Thoracic aorta (tissue), 2 donors: ENCODE data around the gene DACT2. TPM values are rescaled to one million over a fixed set of nuclear protein-coding genes. Genes with fewer than 3 reads are reported as not detected.

Experiments used
- ATAC-seq: fragments of 150-250 bp; one replicate; pipeline ENCODE4 v1.8.0; 2017; ENCODE audit warnings: low read depth; ENCODE audit not compliant: insufficient number of reproducible peaks, low FRiP score
- DNase-seq: peaks from one replicate; pipeline ENCODE4 v3.0.0-alpha.2; 2020; ENCODE audit warnings: low spot score
- H3K27ac ChIP-seq, 2 donors: fragments of 200-600 bp; sonication (generic); 1 replicate in 1 of 2; 2 replicates in 1 of 2; pipeline ENCODE4 v1.5.1; 2016; ENCODE audit warnings: mild to moderate bottlenecking in 2 of 2, moderate library complexity in 2 of 2
- H3K27me3 ChIP-seq: fragments of 200-600 bp; sonication (generic); replicated peaks from 2 replicates; pipeline ENCODE4 v1.6.0; 2016; ENCODE audit warnings: mild to moderate bottlenecking; ENCODE audit not compliant: insufficient read depth
- H3K36me3 ChIP-seq: fragments of 200-600 bp; sonication (generic); one replicate; pipeline ENCODE4 v1.5.1; 2016
- H3K4me1 ChIP-seq, 2 donors: fragments of 200-600 bp; sonication (generic); 1 replicate in 1 of 2; 2 replicates in 1 of 2; pipeline versions ENCODE4 v1.5.1 to v1.6.0; 2016; ENCODE audit warnings: low read depth in 2 of 2, mild to moderate bottlenecking in 1 of 2; ENCODE audit not compliant: control insufficient read depth in 1 of 2
- H3K4me3 ChIP-seq: fragments of 200-600 bp; sonication (generic); 2 replicates; pipeline ENCODE4 v1.5.1; 2016; ENCODE audit warnings: mild to moderate bottlenecking
- H3K9me3 ChIP-seq: fragments of 200-600 bp; sonication (generic); 2 replicates; pipeline ENCODE4 v1.5.1; 2016
- total RNA-seq, 2 donors: library from RNA; depleted of rRNA; stranded (reverse); fragments of >200 nt; gene quantifications; one replicate each; pipeline versions ENCODE4 v1.1.0 to v1.2.3, GENCODE V29; 2016
- TF ChIP-seq, protein P1 (sequence below): fragments of 200-600 bp; sonication (generic); IDR thresholded peaks from one replicate; pipeline ENCODE4 v1.5.1; 2019; ENCODE audit warnings: antibody characterized with exemption

The DACT2 gene
- total RNA-seq, 2 donors from 2014 or later = 0.28 to 0.41 TPM

DNA sequence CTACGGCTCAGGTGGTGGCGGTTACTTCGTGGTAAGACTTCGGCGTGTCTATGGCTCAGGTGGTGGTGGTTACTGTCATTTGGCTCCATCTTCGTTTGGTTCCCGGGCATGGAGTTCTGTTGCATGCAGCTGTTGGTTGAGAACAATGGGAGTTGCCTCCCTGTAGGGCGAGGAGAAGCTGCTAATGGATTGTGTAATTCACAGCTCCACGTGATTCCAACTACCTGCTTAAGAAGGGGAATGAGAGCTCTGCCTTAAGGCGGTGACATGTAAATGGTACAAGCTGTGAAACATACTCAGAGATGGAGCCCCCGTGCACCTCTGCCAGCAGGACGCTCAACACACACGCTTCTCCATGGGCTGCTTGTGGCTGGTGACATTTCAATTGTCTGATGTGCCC lies 12.4 kb upstream of the DACT2 start:
- H3K27me3 ChIP-seq = no peaks in the 10 kb centered on the region
- no peak for DNase-seq
- no peaks in the 10 kb centered on the region for H3K36me3 ChIP-seq
- H3K9me3 ChIP-seq = no peaks in the 10 kb centered on the region
- TF ChIP-seq, protein P1, sequence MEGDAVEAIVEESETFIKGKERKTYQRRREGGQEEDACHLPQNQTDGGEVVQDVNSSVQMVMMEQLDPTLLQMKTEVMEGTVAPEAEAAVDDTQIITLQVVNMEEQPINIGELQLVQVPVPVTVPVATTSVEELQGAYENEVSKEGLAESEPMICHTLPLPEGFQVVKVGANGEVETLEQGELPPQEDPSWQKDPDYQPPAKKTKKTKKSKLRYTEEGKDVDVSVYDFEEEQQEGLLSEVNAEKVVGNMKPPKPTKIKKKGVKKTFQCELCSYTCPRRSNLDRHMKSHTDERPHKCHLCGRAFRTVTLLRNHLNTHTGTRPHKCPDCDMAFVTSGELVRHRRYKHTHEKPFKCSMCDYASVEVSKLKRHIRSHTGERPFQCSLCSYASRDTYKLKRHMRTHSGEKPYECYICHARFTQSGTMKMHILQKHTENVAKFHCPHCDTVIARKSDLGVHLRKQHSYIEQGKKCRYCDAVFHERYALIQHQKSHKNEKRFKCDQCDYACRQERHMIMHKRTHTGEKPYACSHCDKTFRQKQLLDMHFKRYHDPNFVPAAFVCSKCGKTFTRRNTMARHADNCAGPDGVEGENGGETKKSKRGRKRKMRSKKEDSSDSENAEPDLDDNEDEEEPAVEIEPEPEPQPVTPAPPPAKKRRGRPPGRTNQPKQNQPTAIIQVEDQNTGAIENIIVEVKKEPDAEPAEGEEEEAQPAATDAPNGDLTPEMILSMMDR = no peak
- ATAC-seq = no peak
- H3K4me1 ChIP-seq = no peaks in the 10 kb centered on the region
- H3K27ac ChIP-seq = no peak overlapping the region
- no peak overlapping the region for H3K4me3 ChIP-seq

DNA sequence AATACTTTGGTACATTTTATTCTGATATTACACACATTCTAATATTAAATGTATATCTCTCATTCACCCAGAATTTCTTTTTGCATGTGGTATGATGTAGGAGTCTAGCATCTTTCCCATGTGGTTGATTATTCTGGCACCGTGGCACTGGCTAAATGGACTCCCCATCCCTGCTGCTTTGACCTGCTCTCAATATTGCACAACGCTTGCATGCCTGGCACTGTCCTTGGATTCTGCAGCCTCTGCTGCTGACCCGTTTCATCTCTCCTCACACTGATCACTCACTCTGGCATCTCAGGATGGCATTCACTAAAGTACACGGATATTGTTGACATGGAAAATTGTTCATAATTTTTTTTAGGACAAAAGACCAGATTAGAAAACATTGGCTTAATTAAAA lies 11.5 kb upstream of the DACT2 start:
- no peaks in the 10 kb centered on the region for H3K36me3 ChIP-seq
- H3K27ac ChIP-seq = no peak overlapping the region
- no peaks in the 10 kb centered on the region for H3K9me3 ChIP-seq
- H3K4me1 ChIP-seq = no peaks in the 10 kb centered on the region
- DNase-seq (no peak), ATAC-seq (no peak)
- H3K4me3 ChIP-seq = no peak overlapping the region
- TF ChIP-seq, protein P1 = no peak
- H3K27me3 ChIP-seq = no peaks in the 10 kb centered on the region

DNA sequence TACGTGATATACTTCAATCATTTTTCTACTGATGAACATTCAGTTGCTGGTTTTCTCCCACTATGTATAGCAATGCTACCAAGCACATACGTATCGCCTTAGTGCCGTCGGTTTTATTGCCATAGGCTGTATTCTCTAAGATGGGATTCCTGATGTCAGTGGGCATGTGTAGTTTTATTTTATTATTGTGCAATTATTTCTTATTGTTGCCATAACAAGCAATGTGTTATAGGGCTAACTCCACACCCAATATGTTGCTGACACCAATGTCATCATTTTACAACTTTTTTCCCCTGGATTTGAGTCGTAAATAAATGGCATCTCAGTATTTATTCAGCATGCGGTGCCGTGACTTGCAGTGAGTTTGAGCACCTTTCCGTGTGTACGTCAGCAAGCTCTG lies 10.8 kb upstream of the DACT2 start:
- Histone ChIP-seq H3K27me3 (no peaks in the 10 kb centered on the region), H3K4me1 (no peaks in the 10 kb centered on the region), H3K36me3 (no peaks in the 10 kb centered on the region), H3K27ac (no peak overlapping the region), H3K9me3 (no peaks in the 10 kb centered on the region), H3K4me3 (no peak overlapping the region)
- ATAC-seq (no peak), DNase-seq (no peak)
- TF ChIP-seq, protein P1 = no peak

DNA sequence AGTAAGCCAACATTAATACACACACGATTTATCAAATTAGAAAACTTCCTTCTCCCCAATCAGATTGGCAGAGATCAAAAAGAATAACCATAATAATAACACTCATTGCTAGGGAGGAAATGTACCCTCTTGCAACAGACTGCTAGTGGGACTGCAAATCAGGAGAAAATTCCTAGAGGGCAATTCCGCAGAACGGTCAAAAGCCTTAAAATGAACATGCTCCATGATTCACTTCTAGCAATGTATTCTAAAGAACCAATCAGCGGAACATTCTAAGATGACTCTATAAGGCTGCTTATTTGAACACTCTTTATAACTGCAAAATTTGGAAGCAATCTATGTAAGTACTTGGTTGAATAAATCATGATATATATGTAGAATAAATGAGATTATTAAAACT lies 8.5 kb upstream of the DACT2 start:
- H3K27ac ChIP-seq = no peak overlapping the region
- no peak overlapping the region for H3K4me3 ChIP-seq
- no peaks in the 10 kb centered on the region for H3K36me3 ChIP-seq
- H3K27me3 ChIP-seq = no peaks in the 10 kb centered on the region
- no peak for ATAC-seq
- DNase-seq = no peak
- no peaks in the 10 kb centered on the region for H3K4me1 ChIP-seq
- TF ChIP-seq, protein P1 = no peak
- no peaks in the 10 kb centered on the region for H3K9me3 ChIP-seq

DNA sequence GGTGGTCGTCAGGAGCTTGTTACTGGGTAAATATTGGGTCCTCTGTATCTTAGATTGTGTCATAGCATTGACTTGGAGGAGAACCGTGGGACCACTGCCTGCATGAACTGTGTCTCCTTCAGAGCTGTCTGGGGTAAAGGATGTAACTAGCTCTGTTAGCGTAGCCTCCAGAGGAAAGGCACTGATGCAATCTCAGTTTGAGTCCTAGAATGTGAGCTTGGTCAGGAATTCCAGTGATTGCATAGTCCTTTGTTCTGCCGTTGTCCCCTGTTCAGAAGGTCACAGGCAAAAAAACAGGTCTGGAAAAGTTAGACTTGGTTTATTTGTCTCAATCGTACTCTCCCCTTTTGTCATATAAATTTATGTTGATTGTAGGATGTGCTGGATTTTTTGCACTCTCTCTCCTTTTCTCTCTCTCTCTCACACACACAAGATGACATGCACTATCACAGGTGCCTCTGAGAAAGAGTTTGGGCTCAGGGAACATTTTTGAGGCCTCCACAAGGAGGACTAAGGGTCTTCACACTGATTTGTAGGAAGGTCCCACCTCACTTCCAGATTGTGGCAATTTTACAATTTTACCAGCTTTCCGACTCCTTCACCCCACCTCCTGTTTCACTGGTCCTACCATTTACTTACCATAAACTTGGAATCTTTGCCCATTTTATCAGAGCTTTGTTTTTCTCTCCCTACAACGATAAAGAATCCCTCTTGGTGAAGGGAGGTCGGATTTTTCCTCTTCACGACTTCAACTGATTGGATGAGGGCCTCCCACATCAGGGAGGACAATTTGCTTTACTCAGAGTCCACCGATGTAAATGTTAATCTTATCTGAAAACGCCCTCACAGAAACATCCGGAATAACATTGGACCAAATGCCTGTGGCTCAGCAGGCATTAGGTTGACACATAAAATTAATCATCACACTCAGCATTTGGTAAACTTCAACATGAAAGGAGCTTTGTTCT lies 7.0 kb upstream of the DACT2 start:
- DNase-seq (no peak), ATAC-seq (no peak)
- Histone ChIP-seq H3K27ac (no peak overlapping the region), H3K9me3 (no peaks in the 10 kb centered on the region), H3K4me1 (no peaks in the 10 kb centered on the region), H3K4me3 (no peak overlapping the region), H3K27me3 (no peaks in the 10 kb centered on the region), H3K36me3 (no peaks in the 10 kb centered on the region)
- TF ChIP-seq, protein P1 = no peak
